HG03571 (cell line): ENCODE results near the gene GALNT17.

Source experiments
- ATAC-seq: cut with Tn5 transposase; IDR thresholded peaks from one replicate; pipeline ENCODE4 v1.9.1; 2021; ENCODE audit not compliant: unreplicated experiment

GALNT17 gene

DNA sequence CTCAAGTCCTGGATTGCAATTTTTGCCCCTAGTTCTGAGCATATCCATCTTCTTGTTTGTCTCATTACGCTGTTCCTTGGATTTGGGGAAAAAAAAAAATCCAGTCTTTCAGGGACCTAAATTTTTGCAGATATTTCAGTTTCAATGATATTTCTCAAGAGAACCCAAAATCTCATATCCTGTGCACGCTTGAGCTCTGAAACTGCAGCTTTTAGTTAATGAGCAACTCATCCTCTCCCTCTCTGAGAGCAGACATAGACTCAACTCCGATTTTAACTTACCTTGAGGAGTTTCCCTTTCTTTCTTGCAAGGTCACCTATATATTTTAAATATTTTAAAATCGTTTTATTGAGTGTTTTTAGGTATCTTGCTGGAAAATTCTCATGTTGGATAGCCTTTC lies 200.3 kb downstream of the GALNT17 start:
- ATAC-seq: no peak

DNA sequence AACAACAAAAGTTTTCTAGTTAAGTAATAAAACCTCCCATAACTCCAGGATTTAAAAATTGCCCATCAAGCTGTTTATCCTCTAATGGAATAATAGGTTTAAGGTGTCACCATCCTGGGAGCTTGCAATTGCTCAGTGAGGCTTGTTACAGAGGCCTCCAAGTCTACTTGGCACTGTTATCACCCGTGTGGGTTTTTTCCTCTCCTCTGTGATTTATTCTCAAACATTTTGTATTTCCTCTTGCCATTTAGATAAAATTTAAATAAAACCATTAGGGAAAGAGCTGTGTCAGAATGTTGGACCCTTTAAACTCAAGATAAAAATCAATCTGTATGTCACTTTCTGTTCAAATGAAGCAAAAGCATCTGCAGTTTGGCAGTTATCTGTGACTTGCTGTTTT lies 202.6 kb downstream of the GALNT17 start:
- no peak for ATAC-seq

DNA sequence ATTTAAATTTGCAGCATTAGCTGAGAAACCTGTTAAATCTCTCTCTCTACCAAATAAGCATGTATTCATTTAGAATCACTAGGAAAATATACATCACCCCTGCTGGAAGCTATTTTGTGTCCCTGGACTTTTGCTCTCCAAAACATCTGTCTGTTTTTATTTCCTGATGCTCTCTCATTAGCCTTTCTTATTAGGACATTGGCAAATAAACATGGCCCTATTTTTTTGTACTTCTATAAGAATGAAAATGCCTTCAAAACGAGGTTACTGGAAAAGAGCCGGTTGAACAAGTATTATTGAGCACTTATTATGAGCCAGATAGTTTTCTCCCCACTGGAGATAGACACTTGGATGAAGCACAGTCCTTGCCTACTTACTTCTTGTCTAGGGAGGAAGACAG lies 206.9 kb downstream of the GALNT17 start:
- no peak for ATAC-seq

DNA sequence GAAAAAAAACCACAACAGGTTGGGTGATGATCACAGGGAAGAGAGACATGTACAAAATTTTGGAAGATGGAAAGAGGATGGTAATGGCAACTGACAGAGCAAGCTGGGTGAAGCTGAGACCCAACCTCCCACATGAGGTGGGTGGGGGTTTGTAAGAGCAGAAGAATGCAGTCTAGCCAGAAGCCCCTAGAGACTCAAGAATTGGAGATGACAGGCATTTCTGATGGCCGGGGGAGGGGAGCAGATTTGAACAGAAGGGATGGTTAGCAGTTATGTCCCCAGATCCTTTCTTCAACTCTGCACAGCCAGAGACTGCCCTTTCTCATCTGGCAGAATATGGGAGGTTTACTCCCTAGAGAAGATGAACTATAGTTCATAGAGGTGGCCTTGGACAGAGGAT lies 208.0 kb downstream of the GALNT17 start:
- ATAC-seq: no peak

DNA sequence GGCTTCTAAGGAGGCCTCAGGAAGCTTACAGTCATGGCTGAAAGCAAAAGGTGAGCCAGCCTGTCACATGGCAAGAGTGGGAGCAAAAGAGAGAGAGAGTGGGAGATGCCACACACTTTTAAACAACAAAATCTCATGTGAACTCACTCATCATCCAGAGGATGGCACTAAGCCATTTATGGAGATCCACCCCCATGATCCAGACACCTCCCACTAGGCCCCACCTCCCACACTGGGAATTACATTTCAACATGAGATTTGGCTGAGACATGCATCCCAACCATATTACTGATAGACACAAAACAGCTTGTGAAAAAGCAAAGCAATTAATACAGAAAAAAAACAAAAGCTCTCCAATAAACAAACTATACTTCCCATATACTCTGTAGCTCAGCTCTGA lies 210.3 kb downstream of the GALNT17 start:
- ATAC-seq: no peak

DNA sequence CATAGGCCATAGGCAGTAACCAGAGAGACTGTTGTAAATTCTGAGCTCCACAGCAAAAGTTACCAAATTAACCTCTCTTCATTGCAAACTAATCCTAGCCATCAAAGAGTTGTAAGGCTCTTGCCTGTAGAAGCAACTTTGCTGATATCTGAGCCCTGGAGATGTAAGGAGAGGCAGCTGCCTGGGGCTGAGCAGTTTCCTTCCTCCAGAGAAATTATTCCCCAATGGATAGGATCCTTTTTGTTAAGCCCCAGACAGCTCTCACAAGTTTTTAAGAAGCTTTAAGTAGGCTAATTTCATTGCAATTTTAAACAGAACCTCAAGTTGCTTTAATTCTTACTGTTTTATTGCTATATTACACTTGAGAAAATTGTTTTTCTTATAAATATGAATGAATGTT lies 211.1 kb downstream of the GALNT17 start:
- no peak for ATAC-seq

DNA sequence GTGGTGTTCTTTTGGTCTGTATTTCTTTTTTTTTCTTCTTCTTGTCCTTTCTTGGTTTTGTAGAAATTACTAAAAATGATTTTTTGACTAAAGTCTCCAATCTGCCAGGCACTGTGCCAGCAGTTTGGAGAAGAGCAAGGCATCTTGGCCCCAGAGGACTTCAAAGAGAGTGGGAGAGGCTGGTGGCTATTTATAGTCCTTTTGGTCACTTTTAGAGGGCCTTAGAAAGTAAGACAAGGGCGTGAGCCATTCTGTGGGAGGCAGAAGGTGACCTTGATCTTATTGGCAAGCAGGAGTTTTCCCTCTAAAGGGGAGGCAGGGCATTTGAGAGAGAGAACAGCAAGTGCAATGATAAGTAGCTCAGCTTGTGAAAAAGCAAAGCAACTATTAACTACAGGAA lies 211.9 kb downstream of the GALNT17 start:
- ATAC-seq: no peak

DNA sequence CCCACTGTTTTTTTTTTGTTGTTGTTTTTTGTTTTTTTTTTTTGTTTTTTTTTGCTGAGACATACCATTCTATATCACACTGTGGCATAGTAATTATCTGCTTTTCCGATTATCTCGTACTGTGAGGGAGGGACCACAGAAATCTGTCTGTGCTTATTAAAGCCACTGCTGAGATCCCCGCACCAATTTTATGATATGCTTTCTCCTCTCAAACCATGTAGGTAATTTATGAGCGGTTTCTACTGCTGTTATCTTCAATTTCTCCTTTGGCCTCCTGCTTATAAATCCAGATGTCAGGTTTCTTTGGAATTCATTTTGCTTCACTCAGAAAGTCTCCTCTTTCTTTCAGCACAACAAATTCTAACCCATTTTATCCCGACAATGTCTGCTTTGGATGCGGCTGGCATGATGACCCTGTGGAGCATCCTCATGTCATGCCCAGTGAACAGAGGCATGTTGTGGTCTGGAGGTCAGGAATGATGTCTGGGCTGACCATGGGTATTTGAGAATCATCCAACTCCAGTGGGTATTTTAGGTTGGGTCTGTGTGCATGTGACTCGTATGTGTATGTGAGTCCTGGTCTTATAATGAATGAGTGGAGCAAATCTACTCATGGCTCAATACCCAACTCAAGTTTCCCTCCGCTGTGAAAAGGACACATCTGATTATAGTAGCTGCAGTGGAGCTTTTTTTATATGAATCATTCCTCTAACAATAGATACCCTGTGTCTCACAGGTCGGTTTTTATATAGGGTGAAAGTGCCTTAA lies 213.4 kb downstream of the GALNT17 start:
- no peak for ATAC-seq

DNA sequence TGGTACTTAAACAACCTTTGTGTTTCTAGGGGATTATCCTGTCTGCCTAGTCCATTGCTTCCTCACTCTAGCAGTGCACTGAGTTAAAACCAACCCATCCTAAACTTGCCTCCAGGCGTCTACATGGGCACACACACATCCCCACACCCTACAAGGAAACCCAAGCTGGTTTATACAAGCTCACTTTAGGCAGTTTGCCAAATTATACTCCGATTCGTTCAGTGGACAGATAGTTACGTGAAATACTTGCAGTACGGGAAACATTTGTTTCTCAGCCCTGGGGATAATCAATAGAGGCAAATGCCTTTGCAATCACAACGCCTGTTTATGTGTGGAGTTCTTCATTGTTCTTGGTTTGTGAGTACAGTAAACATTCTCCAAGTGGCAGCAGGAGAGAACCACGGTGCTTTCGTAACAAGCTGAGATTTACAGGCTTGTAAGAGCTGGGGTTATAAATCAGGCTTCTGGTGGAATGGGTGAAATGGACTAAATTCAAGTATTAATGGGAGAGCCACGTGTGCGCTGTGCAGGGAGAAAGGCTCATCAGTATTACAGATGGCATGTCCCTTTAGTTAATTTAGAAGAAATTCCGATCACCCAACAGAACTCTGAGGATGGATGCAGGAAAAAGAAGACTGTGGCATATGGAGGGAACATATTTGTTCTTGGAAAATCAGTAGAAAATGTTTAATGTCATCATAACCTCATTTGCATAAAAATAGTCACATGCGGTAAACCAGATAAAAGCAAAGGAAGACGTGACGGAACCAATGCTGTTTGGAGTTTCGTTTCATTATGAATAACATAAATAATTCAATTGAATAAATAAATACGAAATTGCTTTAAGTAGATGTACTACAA lies 217.1 kb downstream of the GALNT17 start:
- ATAC-seq: no peak

DNA sequence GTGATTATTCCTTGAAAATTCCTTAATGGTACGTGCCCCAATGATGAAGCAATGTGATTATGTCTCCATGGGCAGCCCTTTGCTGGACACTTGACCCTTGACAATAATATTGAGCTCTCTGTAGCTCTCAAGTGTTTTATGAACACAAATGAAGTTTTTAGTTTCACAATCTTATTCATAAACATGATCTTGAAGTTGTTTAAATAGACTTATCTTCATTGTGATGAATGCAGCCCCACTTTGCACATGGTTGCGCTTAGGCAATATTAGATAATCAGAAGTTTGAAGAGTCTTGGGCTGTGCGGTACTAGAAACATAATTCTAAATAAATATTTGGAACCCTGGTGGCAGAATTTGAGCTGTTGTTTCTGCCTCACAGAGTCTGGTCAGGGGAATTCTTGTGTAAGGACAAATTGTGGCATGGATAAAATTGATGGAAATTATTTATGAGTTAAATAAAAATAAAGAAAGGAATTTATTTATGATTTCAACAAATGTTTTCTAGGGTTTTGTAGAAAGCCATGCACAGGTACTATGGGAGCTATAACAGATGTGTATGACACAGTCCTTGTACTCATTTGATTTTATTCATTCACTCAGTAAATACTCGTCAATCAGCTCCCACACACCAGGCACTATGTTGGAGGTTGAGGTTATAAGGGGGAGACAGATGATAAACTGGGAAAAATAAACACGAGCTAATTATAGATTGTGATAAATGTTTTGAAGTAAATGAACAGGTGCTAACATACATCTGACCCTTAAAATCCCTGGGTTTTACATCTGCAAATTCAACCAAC lies 217.9 kb downstream of the GALNT17 start:
- no peak for ATAC-seq

DNA sequence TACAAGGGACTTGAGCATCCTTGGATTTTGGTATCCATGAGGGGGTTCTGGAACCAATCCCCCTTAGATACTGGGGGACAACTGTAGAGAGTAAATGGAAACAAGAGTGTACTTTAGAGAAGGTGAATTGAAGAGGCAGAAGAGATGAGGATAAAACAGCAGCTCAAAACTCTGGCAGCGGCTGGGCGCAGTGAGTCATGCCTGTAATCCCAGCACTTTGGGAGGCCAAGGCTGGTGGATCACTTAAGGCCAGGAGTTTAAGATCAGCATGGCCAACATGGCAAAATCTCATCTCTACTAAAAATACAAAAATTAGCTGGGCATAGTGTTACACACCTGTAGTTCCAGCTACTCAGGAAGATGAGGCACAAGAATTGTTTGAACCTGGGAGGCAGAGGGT lies 218.7 kb downstream of the GALNT17 start:
- ATAC-seq: no peak

DNA sequence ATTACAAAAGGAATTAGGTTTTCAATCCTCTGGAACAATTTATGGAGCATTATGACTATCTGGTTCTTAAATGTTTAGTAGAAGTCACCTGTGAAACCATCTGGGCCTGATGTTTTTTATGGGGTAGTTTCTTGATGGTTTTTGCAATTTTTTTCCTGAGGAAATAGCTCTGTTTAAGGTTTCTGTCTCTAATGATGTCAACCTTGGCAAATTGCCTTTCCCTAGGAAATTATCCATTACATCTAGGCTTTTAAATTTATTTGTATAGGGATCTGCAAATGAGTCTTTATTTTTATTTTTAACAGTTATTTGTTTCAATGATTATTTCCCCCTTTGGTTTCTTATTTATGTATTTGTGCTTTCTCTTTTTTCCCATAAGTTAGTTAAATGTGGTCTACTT lies 222.8 kb downstream of the GALNT17 start:
- no peak for ATAC-seq

DNA sequence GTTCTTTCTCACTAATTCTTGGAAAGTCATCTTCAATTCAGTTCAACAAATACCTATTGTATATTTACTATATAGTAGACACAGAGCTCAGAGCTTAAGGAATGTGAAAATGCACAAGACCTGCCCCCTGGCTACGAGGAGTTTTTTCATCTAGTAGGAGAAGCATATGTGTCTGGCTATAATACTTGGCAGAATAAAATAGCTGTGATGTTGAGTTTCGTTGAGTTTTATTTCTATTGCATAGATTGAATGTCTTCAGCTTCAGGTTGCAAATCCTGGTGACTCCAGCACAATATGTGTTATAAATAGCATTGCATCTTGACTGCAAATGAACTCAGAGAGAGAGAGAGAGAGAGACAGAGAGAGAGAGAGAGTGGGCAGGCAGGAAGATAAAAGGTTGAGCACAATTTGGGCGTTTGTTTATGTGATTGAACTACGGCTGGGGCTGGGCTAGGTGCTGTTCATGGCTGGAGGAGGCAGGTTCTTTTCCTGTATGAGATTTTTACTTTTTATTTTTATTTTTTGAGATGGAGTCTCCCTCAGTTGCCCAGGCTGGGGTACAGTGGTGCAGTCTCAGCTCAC lies 229.6 kb downstream of the GALNT17 start:
- no peak for ATAC-seq

DNA sequence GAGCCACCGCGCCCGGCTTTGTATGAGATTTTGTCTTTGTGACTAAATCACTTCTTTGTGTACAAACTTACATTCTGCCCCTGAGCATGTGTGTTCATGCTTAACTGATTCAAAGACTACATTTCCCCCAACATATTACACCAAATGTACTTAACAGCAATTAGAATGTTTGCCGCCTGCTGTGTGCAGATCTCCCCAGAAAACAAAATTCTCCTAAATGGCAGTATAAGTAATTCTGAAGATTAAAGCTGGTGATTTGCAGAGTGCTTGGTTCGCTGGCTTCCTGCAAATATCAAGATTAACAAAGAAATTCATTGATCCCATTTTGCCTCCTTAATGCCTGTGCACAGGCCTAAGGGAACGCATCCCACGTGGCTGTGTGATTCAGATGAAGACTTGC lies 230.3 kb downstream of the GALNT17 start:
- ATAC-seq: no peak

DNA sequence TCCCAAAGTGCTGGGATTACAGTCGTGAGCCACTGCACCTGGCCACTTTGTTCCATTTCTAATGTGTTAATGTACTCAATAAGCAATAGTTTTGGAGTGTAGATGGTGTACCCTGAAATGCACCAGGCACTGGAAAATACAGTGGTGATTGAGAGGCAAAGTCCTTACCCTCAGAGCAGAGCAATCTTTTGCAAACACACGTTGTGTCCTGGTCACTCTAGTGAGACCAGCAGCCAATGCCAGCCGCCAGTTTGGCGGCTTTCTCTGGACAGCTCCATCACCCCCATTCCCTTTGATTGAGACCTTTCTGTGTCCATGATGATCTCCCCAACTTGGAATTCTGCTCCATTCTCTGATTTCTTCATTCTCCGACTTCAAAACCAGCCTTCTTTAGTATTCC lies 231.3 kb downstream of the GALNT17 start:
- no peak for ATAC-seq

DNA sequence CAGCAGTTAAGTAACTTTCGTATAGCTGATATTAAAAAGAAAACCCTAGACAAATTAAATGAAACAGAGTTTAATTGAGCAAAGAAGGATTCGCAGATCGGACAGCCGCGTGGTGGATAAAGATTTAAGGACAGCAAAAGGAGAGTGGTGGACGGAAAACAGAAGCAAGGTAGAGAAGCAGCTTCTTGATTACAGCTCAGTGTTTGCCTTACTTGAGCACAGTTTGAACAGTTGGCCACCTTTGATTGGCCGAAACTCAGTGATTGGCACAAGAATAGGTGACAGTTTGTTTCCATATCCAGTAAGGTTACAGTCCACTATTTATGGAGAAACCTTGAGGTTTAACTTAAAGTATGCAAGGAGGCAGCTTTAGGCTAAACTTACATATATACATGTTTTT lies 231.7 kb downstream of the GALNT17 start:
- ATAC-seq: no peak

DNA sequence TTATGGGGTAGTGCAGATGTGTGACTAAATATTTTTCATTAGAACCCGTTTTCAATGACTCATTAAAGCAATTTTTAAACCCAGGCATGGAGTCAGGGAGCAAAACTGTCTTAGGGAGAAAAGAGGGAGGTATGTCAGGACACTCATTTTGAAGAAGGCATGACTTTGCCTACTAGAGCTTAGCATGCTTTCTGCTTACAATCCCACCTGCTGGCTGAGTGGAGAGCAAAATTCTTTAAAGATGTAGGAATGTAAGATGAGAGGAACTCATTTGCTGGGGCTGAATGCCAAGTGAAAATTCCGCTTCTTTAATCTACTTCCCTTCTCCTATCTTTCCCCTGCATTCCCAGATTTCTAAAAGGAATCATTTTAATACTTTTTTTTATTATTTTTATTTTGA lies 232.6 kb downstream of the GALNT17 start:
- ATAC-seq: no peak

DNA sequence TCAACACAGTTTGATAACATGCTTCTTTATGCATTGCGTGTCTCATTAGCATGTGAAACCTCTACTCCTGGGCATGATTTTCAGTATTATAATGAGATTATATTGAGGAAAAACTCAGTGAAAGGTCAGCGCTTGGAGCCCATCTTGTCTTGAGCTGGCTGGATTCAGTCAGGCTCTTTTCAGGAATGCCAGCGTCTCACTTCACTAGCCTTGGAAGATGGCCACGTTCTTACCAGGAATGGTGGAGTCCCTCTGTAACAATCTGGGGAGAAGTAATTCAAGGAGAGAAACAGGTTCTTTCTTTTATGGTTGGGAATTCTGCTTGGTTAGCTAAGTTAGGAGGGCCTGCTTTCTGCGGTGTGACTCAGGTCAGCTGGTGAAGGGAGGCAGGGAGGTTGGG lies 241.0 kb downstream of the GALNT17 start:
- no peak for ATAC-seq

DNA sequence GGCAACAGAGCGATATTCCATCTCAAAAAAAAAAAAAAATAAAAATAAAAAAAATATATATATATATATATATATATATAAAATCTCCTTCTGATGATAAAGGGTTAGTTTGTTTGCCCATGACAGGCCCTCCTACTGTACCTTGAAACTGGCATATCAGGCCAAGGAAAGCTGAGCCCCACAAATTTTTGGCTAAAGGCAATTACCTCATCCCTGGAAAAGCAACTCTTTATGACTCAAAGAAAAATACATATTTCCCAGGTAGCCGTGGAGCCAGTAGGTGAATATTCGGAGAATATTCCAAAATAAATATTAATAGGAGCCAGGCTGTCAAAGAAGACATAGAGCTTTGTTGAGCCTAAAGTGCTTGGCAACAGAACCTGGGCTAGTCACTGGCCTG lies 245.1 kb downstream of the GALNT17 start:
- ATAC-seq: no peak

DNA sequence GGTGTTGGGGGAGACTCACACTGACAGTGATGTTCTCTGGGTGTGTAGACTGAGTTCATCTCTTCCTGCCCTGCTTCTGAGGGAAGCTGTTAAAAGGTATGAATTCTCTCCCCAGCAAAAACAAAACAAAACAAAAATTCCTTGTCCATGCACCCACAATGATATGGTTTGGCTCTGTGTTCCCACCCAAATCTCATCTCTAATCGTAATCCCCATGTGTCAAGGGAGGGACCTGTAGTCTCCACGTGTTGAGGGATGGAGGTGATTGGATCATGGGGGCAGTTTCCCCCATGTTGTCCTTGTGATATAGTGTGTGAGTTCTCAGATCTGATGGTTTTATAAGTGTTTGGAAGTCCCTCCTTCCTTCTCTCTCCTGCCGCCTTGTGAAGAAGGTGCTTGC lies 245.5 kb downstream of the GALNT17 start:
- no peak for ATAC-seq

DNA sequence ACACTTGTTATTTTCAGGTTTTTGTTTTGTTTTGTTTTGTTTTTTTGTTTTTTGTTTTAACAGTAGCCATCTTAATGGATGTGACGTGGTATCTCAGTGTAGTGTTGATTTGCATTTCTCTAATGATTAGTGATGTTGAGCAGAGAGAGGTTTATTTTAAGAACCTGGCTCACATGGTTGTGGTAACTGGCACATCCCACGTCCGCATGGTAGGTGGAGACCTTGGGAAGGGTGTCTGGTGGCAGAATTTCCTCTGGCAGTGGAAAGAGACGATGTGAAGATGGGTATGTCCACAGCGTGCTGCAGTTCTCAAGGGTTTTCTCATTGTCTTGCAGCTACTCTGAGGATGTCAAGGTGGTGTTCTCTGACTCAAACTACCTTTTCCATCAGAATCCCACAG lies 252.2 kb downstream of the GALNT17 start:
- no peak for ATAC-seq
